Kidney (tissue), 14 donors: ENCODE data around the gene ACKR2. TPM values are rescaled to one million over a fixed set of nuclear protein-coding genes. Genes with fewer than 3 reads are reported as not detected.

Source experiments
- DNase-seq, 5 donors: peaks; one replicate each; pipeline ENCODE4 v3.0.0-alpha.2; 2013 to 2020
- FAIRE-seq: peaks from 2 replicates; lab custom pipeline; 2012; peaks lifted over from hg19 to GRCh38; lab: Jason Lieb, UNC
- H3K27ac ChIP-seq, 2 donors: one replicate each; pipeline ENCODE4 v1.7.0; 2013; ENCODE audit warnings: low read depth in 2 of 2, low read length in 2 of 2, inconsistent platforms in 1 of 2
- H3K27me3 ChIP-seq: one replicate; pipeline ENCODE4 v1.7.1; 2013; ENCODE audit warnings: low read length, inconsistent platforms; ENCODE audit not compliant: control insufficient read depth, insufficient read depth
- H3K36me3 ChIP-seq, 3 donors: one replicate each; pipeline versions ENCODE4 v1.7.0 to v1.7.1; 2013; ENCODE audit warnings: low read length in 3 of 3, control low read depth in 1 of 3, inconsistent platforms in 1 of 3; ENCODE audit not compliant: insufficient read depth in 3 of 3, control insufficient read depth in 2 of 3
- H3K4me1 ChIP-seq, 3 donors: one replicate each; pipeline versions ENCODE4 v1.7.0 to v1.7.1; 2013; ENCODE audit warnings: low read length in 3 of 3, inconsistent platforms in 1 of 3, low read depth in 1 of 3; ENCODE audit not compliant: control insufficient read depth in 2 of 3, insufficient read depth in 2 of 3
- H3K4me3 ChIP-seq, 3 donors: one replicate each; pipeline versions ENCODE4 v1.7.0 to v1.8.1; 2013; ENCODE audit warnings: low read length in 3 of 3, control low read depth in 1 of 3, inconsistent platforms in 1 of 3
- H3K9ac ChIP-seq, 3 donors: one replicate each; pipeline versions ENCODE4 v1.7.0 to v1.7.1; 2013; ENCODE audit warnings: low read length in 3 of 3, control low read depth in 1 of 3, inconsistent platforms in 1 of 3
- H3K9me3 ChIP-seq, 3 donors: one replicate each; pipeline versions ENCODE4 v1.7.0 to v1.7.1; 2013; ENCODE audit warnings: low read length in 3 of 3, control low read depth in 1 of 3, inconsistent platforms in 1 of 3; ENCODE audit not compliant: control insufficient read depth in 2 of 3, insufficient read depth in 1 of 3
- intact Hi-C: fragments of 100-400 bp; cut with DNase I; formaldehyde crosslinking; loops from one replicate; pipeline ENCODE4 v1.11.1; 2022
- polyA plus RNA-seq: library from polyadenylated mRNA; stranded (reverse); fragments of 350-450 nt; fragmentation: Illumina TruSeq; extraction: RNeasy Lipid Tissue Mini Kit (QIAGEN cat#74804); gene quantifications from one replicate; pipeline ENCODE4 v1.2.3, GENCODE V29; 2014; ENCODE audit warnings: low read depth, low replicate concordance; ENCODE audit not compliant: insufficient read depth
- total RNA-seq: library from RNA; stranded (reverse); fragmentation: NEBNext Ultra II Directional; extraction: Animal tissue kit (Norgen Biotek cat#: 25700); gene quantifications from one replicate; pipeline ENCODE4 v1.2.1, GENCODE V29; 2021
- TF ChIP-seq, protein P1 (sequence below): IDR thresholded peaks from 3 replicates; pipeline ENCODE4 v1.5.1; 2012; ENCODE audit warnings: mild to moderate bottlenecking, moderate library complexity, borderline replicate concordance; ENCODE audit not compliant: insufficient read depth; ENCODE audit errors: extremely low read depth
- donor health status: control.
- donor health status: control.
- donor health status: control.
- donor health status: control.
- donor health status: control.
- donor health status: DM: yes; HTN: yes; CAD: no.
- donor health status: Normal renal cell carcinoma (clear cell type).

The ACKR2 gene
- total and polyA plus RNA-seq, 2 donors from 2014 or later, result 0.86 to 8.9 TPM

DNA sequence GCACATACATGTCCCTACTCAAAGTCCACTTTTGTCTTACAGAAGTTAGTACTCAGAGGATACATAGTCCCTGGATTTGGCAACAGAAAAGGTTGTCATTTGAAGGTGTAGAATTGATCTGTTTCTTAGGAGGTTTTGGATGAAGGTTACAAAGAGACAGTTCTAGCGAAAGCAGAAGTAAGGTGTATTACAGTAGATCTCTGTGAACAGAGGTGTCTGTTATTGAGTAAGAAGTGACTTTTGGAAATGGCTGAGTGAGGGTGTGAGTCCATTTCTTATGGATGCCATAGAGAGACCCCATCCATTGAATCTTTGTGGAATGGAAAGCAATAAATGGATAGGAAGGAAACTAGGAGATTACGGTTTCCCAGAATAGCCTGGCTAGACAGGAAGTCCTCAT is 102.3 kb downstream of the ACKR2 start:
- TF ChIP-seq, protein P1, sequence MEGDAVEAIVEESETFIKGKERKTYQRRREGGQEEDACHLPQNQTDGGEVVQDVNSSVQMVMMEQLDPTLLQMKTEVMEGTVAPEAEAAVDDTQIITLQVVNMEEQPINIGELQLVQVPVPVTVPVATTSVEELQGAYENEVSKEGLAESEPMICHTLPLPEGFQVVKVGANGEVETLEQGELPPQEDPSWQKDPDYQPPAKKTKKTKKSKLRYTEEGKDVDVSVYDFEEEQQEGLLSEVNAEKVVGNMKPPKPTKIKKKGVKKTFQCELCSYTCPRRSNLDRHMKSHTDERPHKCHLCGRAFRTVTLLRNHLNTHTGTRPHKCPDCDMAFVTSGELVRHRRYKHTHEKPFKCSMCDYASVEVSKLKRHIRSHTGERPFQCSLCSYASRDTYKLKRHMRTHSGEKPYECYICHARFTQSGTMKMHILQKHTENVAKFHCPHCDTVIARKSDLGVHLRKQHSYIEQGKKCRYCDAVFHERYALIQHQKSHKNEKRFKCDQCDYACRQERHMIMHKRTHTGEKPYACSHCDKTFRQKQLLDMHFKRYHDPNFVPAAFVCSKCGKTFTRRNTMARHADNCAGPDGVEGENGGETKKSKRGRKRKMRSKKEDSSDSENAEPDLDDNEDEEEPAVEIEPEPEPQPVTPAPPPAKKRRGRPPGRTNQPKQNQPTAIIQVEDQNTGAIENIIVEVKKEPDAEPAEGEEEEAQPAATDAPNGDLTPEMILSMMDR, result no peak
- H3K9me3 ChIP-seq, result peaks cover 10 to 41% (median 38%) of the 10 kb centered on the region in 3 donors
- DNase-seq (no peak), FAIRE-seq (no peak)
- H3K4me1 ChIP-seq, result peaks cover 0 to 5% (median 3%) of the 10 kb centered on the region in 3 donors
- no peak overlapping the region for H3K9ac ChIP-seq
- H3K4me3 ChIP-seq, result no peak overlapping the region
- peaks cover 28 to 34% (median 29%) of the 10 kb centered on the region in 3 donors for H3K36me3 ChIP-seq
- intact Hi-C loops, result no loop called here
- H3K27ac ChIP-seq, result no peak overlapping the region
- H3K27me3 ChIP-seq, result no peaks in the 10 kb centered on the region

DNA sequence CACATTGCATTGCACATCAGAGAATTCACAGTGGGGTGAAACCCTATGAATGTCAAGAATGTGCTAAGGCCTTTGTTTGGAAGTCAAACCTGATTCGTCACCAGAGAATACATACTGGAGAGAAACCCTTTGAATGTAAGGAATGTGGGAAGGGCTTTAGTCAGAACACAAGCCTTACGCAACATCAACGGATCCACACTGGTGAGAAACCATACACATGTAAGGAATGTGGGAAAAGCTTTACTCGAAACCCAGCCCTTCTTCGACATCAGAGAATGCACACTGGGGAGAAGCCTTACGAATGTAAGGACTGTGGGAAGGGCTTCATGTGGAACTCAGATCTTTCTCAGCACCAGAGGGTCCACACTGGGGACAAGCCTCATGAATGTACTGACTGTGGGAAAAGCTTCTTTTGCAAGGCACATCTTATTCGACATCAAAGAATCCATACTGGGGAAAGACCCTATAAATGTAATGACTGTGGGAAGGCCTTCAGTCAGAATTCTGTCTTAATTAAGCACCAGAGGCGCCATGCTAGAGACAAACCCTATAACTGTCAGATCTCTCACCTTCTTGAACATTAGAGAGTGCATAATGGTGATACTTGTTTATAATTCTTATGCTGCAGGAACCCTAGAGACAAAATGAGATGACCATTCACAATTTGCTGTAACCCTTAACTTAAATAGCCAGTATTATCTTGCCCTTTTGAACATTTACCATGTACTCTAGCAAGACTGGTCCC is 105.7 kb downstream of the ACKR2 start:
- FAIRE-seq, result no peak
- H3K4me3 ChIP-seq, result peak overlapping the region in 1 of 3 donors; percentile 28
- no peaks in the 10 kb centered on the region for H3K4me1 ChIP-seq
- intact Hi-C loops, result no loop called here
- peaks cover 26 to 34% (median 29%) of the 10 kb centered on the region in 3 donors for H3K36me3 ChIP-seq
- H3K9ac ChIP-seq, result no peak overlapping the region
- no peaks in the 10 kb centered on the region for H3K27me3 ChIP-seq
- TF ChIP-seq, protein P1, result no peak
- no peak overlapping the region for H3K27ac ChIP-seq
- DNase-seq, result no peak
- peaks cover 10 to 67% (median 42%) of the 10 kb centered on the region in 3 donors for H3K9me3 ChIP-seq

Other genes with a start within 250 kb of the ACKR2 start
- 43.6 TPM for gene SEC22C, start 227.5 kb upstream of the ACKR2 start, total RNA-seq
- gene SEC22C, start 227.5 kb upstream of the ACKR2 start, polyA plus RNA-seq, result 32.8 TPM
- 18.8 TPM for gene SS18L2, start 218.6 kb upstream of the ACKR2 start, total RNA-seq
- 42.4 TPM for gene SS18L2, start 218.6 kb upstream of the ACKR2 start, polyA plus RNA-seq
- gene NKTR, start 208.8 kb upstream of the ACKR2 start, total RNA-seq, result 81.1 TPM
- gene NKTR, start 208.8 kb upstream of the ACKR2 start, polyA plus RNA-seq, result 9.2 TPM
- 26.6 TPM for gene ZBTB47, start 155.7 kb upstream of the ACKR2 start, total RNA-seq
- gene ZBTB47, start 155.7 kb upstream of the ACKR2 start, polyA plus RNA-seq, result 7.8 TPM
- not detected for gene KLHL40, start 123.9 kb upstream of the ACKR2 start, total RNA-seq
- gene KLHL40, start 123.9 kb upstream of the ACKR2 start, polyA plus RNA-seq, result not detected
- not detected for gene HHATL, start 106.6 kb upstream of the ACKR2 start, total RNA-seq
- gene HHATL, start 106.6 kb upstream of the ACKR2 start, polyA plus RNA-seq, result not detected
- 5.3 TPM for gene CCDC13, start 36.2 kb upstream of the ACKR2 start, total RNA-seq
- 7.0 TPM for gene CCDC13, start 36.2 kb upstream of the ACKR2 start, polyA plus RNA-seq
- gene HIGD1A, start 5.0 kb upstream of the ACKR2 start, total RNA-seq, result 207 TPM
- gene HIGD1A, start 5.0 kb upstream of the ACKR2 start, polyA plus RNA-seq, result 283 TPM
- gene CYP8B1, start 66.4 kb downstream of the ACKR2 start, total RNA-seq, result 10.4 TPM
- gene CYP8B1, start 66.4 kb downstream of the ACKR2 start, polyA plus RNA-seq, result 4.3 TPM
- 12.8 TPM for gene ZNF662, start 96.7 kb downstream of the ACKR2 start, total RNA-seq
- gene ZNF662, start 96.7 kb downstream of the ACKR2 start, polyA plus RNA-seq, result 4.9 TPM
- gene GASK1A, start 169.9 kb downstream of the ACKR2 start, total RNA-seq, result 7.3 TPM
- 2.3 TPM for gene GASK1A, start 169.9 kb downstream of the ACKR2 start, polyA plus RNA-seq